ENCODE results near the gene AEN. TPM values are rescaled to one million over a fixed set of nuclear protein-coding genes. Genes with fewer than 3 reads are reported as not detected.

AEN gene
- total RNA-seq (10 to 100 TPM in 8 of 9 donors, 1 to 10 TPM in 1; 8.5 to 29.3 (median 15.0) TPM), polyA plus RNA-seq (10 to 100 TPM in 1 of 3 donors, 1 to 10 TPM in 2; 4.9 to 11.3 (median 6.8) TPM)
- long read RNA-seq, donor 1, transcript AEN-201 (4 exons, 3,117 nt), result major isoform, 6 of 7 reads
- long read RNA-seq, donor 1, partial matches to known transcripts, result 0 of 7 reads
- long read RNA-seq, donor 1, other reads (novel, unspliced or antisense), result 0 of 7 reads
- long read RNA-seq, donor 2, partial matches to known transcripts, result 0 of 1 reads
- long read RNA-seq, donor 2, other reads (novel, unspliced or antisense), result 0 of 1 reads
- long read RNA-seq, donor 3, partial matches to known transcripts, result 0 of 1 reads
- long read RNA-seq, donor 3, other reads (novel, unspliced or antisense), result 0 of 1 reads
- long read RNA-seq, donor 4, transcript AEN-201 (4 exons, 3,117 nt), result major isoform, 5 of 10 reads
- long read RNA-seq, donor 4, partial matches to known transcripts, result 1 of 10 reads
- long read RNA-seq, donor 4, other reads (novel, unspliced or antisense), result 3 of 10 reads
- long read RNA-seq, donor 5, full-length matches to known transcripts, result 54 of 64 reads
- long read RNA-seq, donor 5, partial matches to known transcripts, result 4 of 64 reads
- long read RNA-seq, donor 5, other reads (novel, unspliced or antisense), result 6 of 64 reads
- long read RNA-seq, donor 6, partial matches to known transcripts, result 1 of 9 reads
- long read RNA-seq, donor 6, other reads (novel, unspliced or antisense), result 5 of 9 reads
- long read RNA-seq, donor 7, partial matches to known transcripts, result 0 of 4 reads
- long read RNA-seq, donor 7, other reads (novel, unspliced or antisense), result 0 of 4 reads
- long read RNA-seq, donor 8, transcript AEN-201 (4 exons, 3,117 nt), result major isoform, 10 of 47 reads
- long read RNA-seq, donor 8, partial matches to known transcripts, result 36 of 47 reads
- long read RNA-seq, donor 8, other reads (novel, unspliced or antisense), result 0 of 47 reads
- long read RNA-seq, donor 9, partial matches to known transcripts, result 0 of 1 reads
- long read RNA-seq, donor 9, other reads (novel, unspliced or antisense), result 0 of 1 reads
- long read RNA-seq, donor 10, partial matches to known transcripts, result 0 of 2 reads
- long read RNA-seq, donor 10, other reads (novel, unspliced or antisense), result 0 of 2 reads

- Histone ChIP-seq H3K27ac (peak within 1 kb of the TSS; percentile 64 to 93 (median 84)), H3K27me3 (no peaks in the 10 kb centered on the region), H3K9me3 (replicated peaks in 1 of 3) (no peaks in the 10 kb centered on the region), H3K4me3 (peak within 1 kb of the TSS; percentile 69 to 97 (median 78)), H3K36me3 (replicated peaks in 1 of 2) (peaks cover 0 to 2% of the 10 kb centered on the region in 2 donors), H3K4me1 (replicated peaks in 1 of 2) (peaks cover 12 to 39% of the 10 kb centered on the region in 2 donors)
- TF ChIP-seq, protein P1, sequence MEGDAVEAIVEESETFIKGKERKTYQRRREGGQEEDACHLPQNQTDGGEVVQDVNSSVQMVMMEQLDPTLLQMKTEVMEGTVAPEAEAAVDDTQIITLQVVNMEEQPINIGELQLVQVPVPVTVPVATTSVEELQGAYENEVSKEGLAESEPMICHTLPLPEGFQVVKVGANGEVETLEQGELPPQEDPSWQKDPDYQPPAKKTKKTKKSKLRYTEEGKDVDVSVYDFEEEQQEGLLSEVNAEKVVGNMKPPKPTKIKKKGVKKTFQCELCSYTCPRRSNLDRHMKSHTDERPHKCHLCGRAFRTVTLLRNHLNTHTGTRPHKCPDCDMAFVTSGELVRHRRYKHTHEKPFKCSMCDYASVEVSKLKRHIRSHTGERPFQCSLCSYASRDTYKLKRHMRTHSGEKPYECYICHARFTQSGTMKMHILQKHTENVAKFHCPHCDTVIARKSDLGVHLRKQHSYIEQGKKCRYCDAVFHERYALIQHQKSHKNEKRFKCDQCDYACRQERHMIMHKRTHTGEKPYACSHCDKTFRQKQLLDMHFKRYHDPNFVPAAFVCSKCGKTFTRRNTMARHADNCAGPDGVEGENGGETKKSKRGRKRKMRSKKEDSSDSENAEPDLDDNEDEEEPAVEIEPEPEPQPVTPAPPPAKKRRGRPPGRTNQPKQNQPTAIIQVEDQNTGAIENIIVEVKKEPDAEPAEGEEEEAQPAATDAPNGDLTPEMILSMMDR (IDR thresholded peaks at IDR 0.05), result peak in 1 of 6 experiments; percentile 6
- TF ChIP-seq POLR2A (IDR thresholded peaks at IDR 0.05), result peak in 1 of 2 donors; percentile 36
- DNase-seq, result peak; percentile 96 to 98 (median 97)
- intact Hi-C loops (cut with DNase I), result no loop called here
- 0% methylated on average over 2 to 71 of the region's 71 CpGs for WGBS, 4 donors
These were observed at the start of gene AEN for GRCh38 chr15:88620995-88621772. Gene AEN (plus strand): TSS chr15:88621340. CDS start chr15:88626210, 4,870 bp downstream.

GRCh38 chr15:88571852-88572259, 49.3 kb upstream of the AEN start:
- peak overlapping the region in 1 of 5 donors; percentile 54 for H3K27ac ChIP-seq
- no peaks in the 10 kb centered on the region for H3K36me3 ChIP-seq (replicated peaks in 1 of 2)
- H3K27me3 ChIP-seq, result no peaks in the 10 kb centered on the region
- 60 to 68% (median 63%) methylated on average over 5 of the region's 5 CpGs for WGBS, 4 donors
- intact Hi-C loops (cut with DNase I), result no loop called here
- peaks cover 9 to 11% of the 10 kb centered on the region in 2 donors for H3K4me1 ChIP-seq (replicated peaks in 1 of 2)
- no peaks in the 10 kb centered on the region for H3K9me3 ChIP-seq (replicated peaks in 1 of 3)
- no peak for TF ChIP-seq POLR2A (IDR thresholded peaks at IDR 0.05)
- TF ChIP-seq, protein P1 (IDR thresholded peaks at IDR 0.05), result no peak
- no peak overlapping the region for H3K4me3 ChIP-seq
- no peak for DNase-seq

DNA sequence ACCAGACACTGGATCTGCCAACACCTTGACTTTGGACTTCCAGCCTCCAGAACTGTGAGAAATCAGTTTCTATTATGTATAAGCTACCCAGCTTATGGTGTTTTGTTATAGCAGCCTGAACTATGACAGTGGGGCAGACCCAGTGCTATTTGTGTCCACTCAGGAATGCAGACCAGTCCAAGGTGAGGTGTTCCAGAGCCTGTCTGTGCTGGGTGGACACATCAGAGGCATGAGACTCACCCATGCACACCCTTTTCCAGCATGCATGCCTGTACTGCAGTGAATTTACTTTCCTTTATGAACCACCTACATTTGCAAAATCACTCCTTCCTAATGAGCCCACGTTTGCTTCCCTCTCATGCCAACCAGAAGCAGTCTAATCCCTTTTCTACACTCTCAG, 47.1 kb upstream of the AEN start:
- intact Hi-C loops (cut with DNase I), result no loop called here
- no peaks in the 10 kb centered on the region for H3K9me3 ChIP-seq (replicated peaks in 1 of 3)
- H3K27ac ChIP-seq, result no peak overlapping the region
- H3K4me3 ChIP-seq, result no peak overlapping the region
- no peaks in the 10 kb centered on the region for H3K27me3 ChIP-seq
- WGBS, 4 donors, result 65 to 85% (median 73%) methylated on average over 1 of the region's 1 CpG
- H3K36me3 ChIP-seq (replicated peaks in 1 of 2), result no peaks in the 10 kb centered on the region
- no peak for DNase-seq
- TF ChIP-seq, protein P1 (IDR thresholded peaks at IDR 0.05), result no peak
- no peak for TF ChIP-seq POLR2A (IDR thresholded peaks at IDR 0.05)
- peaks cover 9 to 11% of the 10 kb centered on the region in 2 donors for H3K4me1 ChIP-seq (replicated peaks in 1 of 2)
